CD4-positive, alpha-beta T cell treated with Interleukin-15 for 4 hours (primary cell): ENCODE data around the gene GJC2.

Experiments
- DNase-seq: peaks from one replicate; pipeline ENCODE4 v3.0.0-alpha.2; 2020; ENCODE audit warnings: low spot score

Gene GJC2

DNA sequence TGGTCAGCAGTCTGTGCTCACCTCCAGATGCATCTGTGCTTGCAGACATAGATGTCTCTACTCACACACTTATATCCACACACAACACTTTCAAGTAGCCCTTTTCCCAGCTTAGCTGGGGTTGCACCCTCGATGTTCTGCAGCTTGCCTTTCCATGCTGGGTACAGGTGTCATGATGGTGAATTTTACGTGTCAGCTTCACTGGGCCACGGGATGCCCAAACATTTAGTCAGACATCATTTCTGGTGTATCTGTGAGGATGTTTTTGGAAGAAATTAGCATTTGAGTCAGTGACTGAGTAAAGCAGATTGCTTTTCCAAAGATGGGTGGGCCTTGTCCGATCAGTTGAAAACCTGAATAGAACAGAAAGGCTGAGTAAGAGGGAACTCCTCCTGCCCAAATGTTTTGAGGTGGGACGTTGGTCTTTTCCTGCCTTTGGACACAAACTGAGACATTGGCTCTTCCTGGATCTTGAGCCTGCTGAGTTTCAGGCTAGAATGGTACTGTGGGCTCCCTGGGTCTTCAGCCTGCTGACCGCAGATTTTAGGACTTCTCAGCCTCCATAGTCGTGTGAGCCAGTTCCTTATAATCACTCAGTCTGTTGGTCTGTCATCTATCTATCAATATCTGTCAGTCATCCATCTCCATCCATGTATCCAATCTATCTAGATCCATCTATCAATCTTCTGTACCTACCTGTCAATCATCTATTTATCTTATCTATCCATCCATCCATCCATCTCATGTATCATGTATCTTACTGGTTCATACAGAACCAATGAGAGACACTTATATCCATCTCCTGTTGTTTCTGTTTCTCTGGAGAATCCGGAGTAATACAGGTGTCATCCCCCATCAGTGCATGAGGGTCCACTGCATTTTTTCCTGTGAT is 45.4 kb downstream of the GJC2 start:
- no peak for DNase-seq

GRCh38 chr1:228197555-228198147 is 47.9 kb downstream of the GJC2 start:
- no peak for DNase-seq

GRCh38 chr1:228198977-228199590 is 49.4 kb downstream of the GJC2 start:
- DNase-seq = no peak

- DNase-seq = no peak
These were observed 55.2 kb downstream of the GJC2 start for GRCh38 chr1:228204958-228205357.

GRCh38 chr1:228205526-228206436 is 56.1 kb downstream of the GJC2 start:
- no peak for DNase-seq

DNA sequence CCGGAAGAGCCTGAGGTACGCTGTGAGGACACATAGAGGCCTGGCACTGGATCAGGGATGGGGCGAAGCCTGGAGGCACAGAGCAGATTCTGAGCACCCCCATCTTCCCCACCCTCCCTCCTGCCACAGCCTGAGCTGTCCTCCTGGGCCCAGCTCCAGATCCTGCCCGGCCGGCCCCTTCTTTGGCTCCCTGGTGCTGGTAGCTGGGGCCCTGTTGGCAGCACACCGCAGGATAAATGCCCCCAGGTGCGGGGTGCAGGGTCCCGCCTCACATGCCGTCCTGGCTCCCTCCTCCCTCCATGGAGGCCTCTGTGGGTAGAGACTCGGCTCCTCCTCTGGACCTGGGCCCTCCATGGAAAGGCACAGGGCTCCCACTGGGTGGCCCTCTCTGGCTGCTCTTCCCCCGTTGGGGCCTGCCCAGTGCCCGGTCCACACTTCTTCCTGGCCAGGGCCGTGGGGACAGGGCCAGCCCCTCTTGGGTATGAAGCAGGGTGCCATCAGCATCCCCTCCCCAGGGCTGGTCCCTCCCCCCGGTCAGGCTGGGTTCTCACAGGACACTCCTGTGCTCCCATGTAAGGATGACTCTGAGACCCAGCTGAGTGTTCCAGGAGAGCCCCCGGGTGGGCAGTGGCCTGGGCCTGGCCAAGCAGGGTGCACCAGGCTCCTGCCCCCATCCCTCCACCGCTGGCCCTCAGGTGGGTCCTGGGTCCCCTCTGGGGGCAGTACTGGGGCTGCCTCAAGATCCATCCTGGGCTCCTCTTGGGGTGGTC is 57.0 kb downstream of the GJC2 start:
- no peak for DNase-seq

GRCh38 chr1:228207381-228207810 is 57.7 kb downstream of the GJC2 start:
- DNase-seq = no peak

DNA sequence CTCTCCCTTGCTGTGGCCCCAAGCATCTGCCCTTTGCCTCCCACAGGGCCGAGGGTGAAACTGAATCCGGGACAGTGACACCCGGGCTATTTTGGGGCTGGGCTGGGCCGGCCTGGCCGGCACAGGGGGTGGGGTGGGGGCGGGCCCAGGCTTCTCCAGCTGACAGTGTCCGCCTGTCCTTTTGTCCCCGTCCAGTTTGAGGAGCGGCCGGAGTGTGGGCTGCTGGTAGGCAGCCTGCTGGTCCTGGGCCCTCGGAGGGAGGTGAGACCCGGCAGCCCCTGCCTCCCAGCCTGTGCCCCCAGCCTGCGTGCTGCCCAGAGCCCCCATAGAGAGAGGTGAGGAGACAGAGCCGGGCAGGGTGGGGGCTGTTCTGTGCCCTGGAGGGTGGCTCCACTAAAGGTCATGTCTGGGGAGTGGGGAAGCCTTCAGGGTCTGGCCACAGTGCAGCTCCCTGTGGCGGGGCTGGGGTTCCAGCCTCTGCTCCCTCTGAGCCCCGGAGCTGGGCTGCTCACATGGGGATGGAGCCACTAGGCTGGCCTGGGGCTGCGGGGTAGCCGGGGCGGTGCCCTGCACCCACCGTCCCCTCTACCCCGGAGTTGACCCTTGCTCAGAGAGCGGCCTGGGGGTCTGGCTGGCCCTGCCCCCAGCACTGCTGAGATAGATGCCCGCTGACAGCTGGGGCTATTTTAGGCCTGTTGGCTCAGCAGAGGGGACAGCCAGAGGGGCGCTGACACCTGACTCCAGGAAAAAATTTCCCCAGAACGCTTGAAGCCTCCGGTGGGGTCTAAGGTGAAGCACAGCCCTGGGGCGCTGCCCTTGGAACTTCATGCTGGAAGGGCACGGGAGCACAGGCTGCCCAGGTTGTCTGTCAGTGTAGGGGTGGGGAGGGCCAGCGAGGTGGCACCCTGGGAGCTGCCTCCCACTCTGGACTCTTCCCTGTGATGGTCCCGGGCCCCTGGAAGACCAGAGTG is 58.4 kb downstream of the GJC2 start, which contains the start of gene OBSCN:
OBSCN (plus strand) TSS at position 194 of the 971 bp plus-strand sequence. CDS start 3,740 bp downstream, outside the sequence.
- DNase-seq = no peak

GRCh38 chr1:228208831-228209551 is 59.3 kb downstream of the GJC2 start:
- DNase-seq = no peak
